HUDEP-2 (cell line): ENCODE data around the gene IGFBP4.
A peak's percentile ranks its signal among the peaks of the same experiment; 100 is the strongest.

Source experiments
- DNase-seq, 76 experiments: peaks; one replicate each; lab custom pipeline; 2025; ENCODE audit not compliant: unreplicated experiment in 76 of 76; lab: John Stamatoyannopoulos, UW

The IGFBP4 gene

DNA sequence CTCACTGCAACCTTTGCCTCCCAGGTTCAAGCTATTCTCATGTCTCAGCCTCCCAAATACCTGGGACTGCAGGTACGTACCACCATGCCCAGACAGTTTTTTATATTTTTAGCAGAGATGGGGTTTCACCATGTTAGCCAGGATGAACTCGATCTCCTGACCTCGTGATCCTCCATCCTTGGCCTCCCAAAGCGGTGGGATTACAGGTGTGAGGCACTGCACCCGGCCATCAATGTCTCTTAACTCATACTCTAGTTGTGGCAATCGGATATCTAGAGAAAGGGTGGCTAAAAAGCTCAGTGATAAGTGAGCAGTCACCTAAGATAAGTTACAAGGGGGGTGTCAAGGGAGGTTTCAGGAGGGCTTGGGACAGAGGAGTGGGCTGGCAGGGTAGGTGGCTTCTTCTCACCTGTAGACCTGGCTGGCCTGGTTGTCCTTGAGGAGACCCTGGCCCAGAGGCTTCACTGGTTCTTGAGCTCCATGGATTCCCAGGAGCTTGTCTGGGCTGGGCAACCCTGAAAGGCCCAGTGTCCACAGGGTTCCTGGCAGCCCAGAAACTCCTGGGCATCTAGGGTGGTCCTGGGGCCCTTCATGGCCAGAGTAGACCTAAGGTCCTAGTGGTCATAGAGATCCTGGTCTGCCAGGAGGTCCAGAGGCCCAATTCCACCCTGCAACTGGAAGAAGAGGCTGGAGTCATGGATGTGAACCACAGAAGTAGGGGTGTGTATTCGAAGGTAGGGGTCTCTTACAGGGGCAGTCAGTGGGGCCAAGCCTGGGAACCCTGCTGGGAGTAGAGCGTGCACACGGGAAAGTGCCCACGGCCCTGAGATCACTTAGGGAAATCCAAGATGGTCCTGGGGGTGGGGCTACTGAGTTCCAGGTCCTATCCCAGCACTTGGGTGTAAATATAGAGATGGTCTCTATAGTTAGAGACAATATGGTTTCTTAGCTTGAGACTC lies 12.7 kb upstream of the IGFBP4 start:
- DNase-seq, result no peak

GRCh38 chr17:40431231-40431602 lies 12.0 kb upstream of the IGFBP4 start:
- DNase-seq, result no peak

DNA sequence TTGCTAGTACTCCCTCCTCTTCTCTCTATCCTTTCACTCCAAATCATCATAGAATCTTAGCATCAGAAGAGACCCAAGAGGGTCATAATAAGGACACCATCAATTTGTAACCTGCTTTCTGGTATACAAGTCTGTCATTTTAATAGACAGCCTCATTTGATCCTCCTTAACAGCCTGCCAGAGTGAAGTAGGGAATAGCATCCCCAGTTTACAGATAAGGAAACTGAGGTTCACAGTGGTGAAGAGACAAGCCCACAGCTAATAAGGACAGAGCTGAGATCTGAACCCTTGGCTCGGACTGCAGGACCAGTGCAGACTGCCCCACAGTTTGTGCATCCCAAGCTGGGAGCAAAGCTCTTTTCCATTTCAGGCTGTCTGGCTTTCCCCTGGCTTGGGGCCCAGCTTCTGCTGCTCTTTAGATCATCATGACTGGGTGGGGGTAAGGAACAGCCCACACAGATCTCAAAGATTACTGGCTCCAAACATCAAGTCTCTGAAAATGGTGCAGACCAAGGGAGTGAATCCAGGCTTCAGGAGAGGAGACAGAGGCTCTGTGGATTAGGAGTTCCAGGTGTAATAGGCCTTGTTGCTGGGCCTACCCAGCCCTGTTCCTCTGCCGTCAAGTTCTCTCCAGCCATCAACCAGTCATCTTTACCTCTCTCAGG lies 10.3 kb upstream of the IGFBP4 start:
- DNase-seq, result peak in 33 of 76 experiments; percentile 10 to 54 (median 30)

DNA sequence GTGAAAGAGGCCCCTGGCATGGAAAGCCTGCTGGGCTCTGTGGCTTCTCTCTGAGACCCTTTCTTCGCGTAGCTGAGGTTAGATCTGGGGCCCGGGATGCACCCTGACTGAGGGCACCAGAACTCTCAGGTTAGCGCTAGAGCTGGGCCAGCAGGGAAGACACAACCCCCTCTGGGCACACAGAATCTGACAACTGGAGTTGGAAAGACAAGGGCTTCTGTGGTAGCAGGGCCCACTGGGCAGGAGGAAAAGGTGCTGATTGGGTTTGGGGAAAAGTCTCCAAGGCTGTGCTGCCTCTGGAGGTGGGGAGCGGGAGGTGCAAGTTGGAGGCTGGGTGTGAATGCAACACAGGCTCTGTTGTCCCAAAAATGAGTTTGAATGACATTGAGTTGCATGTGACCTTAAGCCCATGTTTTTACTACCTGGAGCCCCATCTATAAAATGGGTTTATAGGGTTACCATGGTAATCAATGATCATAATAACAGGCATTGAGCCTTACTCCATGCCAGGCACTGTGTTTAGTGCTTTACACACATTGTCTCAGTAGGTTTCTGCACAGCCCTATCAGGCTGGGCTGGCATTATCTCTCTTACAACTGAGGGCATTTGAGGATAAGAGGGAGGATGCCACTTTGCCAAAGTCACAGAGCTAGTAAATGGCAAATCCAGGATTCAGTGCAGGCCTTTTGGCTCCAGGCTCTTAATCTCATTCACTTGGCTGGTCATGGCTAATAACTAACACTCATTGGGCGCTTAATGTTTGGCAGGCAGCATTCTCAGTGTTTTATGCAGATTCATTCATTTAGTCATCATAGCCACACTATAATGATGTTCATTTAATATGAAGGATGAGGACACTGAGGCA lies 9.5 kb upstream of the IGFBP4 start:
- peak in 45 of 76 experiments; percentile 10 to 54 (median 31) for DNase-seq

GRCh38 chr17:40436636-40437035 lies 6.6 kb upstream of the IGFBP4 start:
- no peak for DNase-seq

GRCh38 chr17:40437095-40437732 lies 6.0 kb upstream of the IGFBP4 start:
- DNase-seq, result peak in 21 of 76 experiments; percentile 6 to 65 (median 34)

DNA sequence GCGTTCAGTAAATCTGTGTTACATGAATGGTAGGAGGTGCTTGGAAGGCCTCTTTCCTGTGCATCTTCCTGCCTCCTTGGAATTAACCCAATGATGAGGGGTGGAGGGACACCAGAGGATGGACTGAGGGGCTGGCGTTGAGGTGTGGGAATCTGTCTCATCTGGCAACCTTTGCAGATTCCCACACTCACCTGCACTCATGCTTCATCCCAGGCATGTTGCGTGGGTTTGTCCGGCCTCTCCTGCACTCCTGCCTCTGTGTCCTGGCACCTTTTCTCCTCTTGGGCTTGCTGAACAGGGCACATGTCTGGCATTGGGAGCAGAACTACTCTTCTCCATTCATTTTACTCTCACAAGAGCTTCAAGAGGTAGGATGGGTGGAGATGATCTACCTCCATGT lies 3.1 kb upstream of the IGFBP4 start:
- DNase-seq, result no peak

- DNase-seq, result peak in 1 of 76 experiments; percentile 16
These were observed 656 bp upstream of the IGFBP4 start for GRCh38 chr17:40442392-40443195.

DNA sequence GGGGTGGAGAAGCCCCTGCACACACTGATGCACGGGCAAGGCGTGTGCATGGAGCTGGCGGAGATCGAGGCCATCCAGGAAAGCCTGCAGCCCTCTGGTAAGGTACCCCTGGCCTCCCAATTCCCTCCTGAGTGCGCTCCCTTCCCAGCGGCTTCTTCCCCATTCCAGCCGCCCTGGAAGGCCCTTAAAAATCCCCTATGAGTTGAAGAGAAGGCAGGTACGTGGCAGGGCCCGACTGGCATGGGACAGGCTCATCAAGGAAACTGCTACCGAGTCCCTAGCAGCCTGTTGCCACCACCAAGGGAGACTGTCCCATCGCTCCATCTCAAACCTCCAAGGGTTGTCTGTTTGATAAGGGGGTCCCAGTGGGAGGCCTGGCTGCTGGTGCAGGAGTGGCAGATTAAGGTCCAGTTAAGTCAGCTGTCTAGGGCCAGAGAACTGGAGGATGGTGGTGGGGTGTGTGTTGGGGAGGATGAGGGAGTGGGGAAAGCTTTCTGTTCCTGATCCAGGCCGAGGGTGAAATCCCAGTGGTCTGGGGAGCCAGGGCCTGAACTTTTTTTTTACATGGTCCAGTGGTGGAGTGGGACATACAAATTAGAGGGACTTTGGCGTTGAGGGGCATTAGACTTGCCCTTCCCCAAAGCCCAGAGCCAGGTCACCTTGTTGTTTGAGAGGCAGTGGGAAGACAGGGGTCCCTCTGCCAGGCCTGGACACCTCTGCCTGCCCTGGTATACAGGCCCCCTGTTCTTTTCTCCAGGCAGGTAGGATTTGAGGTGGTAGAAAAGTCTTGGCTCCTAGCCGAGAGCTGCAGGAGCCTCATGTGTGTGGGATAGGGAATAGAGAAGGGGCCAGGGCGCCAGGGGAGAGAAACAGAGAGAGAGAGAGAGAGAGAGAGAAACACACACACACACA lies 994 bp downstream of the IGFBP4 start:
- no peak for DNase-seq

DNA sequence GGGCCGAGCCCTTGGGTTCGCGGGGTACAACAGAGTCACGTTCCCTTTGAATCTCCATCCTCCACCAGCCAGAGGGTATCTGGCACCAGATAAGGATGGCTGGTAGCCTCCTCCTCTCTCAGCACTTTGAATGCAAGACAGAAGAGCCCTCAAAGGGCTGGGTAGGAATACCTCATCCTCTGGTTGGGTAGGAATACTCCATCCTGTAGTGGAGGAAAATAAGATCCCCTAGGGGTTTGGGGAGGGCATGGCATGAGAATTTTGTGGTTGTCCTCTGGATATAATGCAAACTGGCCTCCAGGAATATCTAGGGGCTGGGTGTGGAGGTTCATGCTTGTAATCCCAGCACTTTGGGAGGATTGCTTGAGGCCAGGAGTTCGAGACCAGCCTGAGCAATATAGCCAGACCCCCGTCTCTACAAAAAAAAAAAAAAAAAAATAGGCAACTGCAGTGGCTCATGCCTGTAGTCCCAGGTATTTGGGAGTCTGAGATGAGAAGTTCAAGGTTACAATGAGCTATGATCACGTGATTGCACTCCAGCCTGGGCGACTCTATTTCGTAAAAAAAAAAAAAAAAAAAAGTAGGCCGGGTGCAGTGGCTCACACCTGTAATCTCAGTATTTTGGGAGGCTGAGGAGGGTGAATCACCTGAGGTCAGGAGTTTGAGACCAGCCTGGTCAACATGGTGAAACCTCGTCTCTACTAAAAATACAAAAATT lies 2.7 kb downstream of the IGFBP4 start:
- no peak for DNase-seq

DNA sequence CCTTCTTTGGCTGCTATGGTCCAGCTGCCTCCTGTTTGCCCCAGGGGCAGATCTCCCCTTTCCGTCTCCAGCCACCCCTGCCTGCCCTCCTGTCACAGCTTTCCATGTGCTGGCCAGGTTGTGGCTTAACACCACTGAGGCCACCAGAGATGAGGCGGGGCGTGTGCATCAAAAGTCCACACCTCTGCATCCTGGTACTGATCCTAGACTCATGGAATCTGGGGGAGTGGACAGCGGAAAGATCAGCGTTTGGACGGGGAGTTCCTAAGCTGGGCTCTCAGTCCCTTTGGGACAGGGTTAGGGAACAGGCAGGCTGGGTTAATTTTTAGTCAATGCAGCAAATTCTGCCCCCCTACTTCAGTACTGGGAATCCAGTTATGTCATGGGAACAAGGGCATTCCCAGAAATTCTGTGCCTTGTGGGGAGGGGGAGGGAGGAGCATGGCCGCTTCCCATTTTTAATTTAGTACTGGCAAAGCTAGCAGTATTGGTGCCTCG lies 3.9 kb downstream of the IGFBP4 start:
- DNase-seq, result no peak

- peak in 5 of 76 experiments; percentile 12 to 26 (median 16) for DNase-seq
These were observed 4.6 kb downstream of the IGFBP4 start for GRCh38 chr17:40447806-40448205.

DNA sequence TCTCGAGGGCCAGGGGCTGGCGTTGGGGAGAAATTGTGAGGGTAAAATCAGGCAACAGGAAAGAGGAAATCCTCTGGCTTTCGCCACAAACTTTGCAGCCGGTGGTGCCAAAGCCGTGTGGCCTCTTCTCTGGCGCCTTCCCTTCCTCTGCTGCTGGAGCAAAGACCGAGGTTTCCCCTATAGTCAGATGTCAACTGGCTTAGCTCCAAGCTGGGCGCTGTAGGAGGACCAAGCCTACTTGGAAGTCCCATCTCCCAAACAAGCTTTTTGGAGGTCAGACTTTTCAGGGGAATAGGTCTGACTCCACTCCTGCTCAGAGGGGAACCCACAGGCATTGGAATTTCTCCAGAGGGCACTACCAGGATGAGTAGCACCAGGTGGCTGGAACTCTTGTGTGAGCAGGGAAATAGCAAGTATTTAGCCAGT lies 5.0 kb downstream of the IGFBP4 start:
- no peak for DNase-seq

GRCh38 chr17:40448639-40449261 lies 5.5 kb downstream of the IGFBP4 start:
- no peak for DNase-seq

DNA sequence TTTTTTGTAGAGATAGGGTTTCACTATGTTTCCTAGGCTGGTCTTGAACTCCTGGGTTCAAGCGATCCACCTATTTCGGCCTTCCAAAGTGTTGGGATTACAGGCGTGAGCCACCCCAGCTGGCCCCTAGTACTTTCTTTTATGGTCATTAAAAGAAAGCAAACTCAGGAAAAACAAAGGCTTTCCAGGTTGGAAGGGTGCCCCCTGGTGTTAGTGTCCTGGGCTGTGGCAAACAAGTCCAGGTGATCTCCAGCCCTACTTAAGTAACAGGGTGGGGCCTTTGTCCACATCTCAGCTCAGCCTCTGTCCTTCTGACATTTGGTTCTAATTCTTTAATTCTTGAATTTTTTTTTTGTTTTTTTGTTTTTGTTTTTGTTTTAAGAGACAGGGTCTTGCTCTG lies 6.9 kb downstream of the IGFBP4 start:
- DNase-seq, result peak in 29 of 76 experiments; percentile 7 to 55 (median 24)

DNA sequence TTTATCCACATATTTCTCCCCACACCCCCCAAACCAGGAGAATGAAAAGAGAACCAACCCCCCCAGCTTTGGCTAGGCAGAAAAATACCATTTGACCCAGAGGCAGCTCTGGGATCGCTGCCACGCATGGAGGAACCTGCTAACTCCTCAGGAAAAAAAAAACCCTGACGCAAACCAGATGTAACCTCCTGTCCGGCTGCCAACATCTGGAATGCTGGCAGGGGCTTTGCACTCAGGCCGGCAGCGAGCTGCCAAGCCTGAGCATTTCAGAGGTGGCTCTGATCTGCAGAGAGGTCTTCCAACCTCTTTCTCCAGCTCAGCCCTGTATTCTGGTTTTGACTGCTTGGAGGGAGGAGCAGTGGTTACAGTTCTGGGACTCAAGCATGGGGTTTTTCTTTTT lies 8.2 kb downstream of the IGFBP4 start:
- DNase-seq, result no peak

- peak in 6 of 76 experiments; percentile 11 to 35 (median 28) for DNase-seq
These were observed 9.1 kb downstream of the IGFBP4 start for GRCh38 chr17:40452216-40452787.
